ENCODE measurements around the gene GLUL.

- no peak for TF ChIP-seq PATZ1 (tag by site-specific recombination; IDR thresholded peaks at IDR 0.05)
- no peak for TF ChIP-seq ZNF302 (tag by site-specific recombination; IDR thresholded peaks at IDR 0.05; ENCODE audit: low read depth)
- TF ChIP-seq HOXC10 (CRISPR knock-in tag; IDR thresholded peaks at IDR 0.05): no peak
- TF ChIP-seq ZNF560 (tag by site-specific recombination; IDR thresholded peaks at IDR 0.05; ENCODE audit: borderline replicate concordance): no peak
- TF ChIP-seq, protein P1, sequence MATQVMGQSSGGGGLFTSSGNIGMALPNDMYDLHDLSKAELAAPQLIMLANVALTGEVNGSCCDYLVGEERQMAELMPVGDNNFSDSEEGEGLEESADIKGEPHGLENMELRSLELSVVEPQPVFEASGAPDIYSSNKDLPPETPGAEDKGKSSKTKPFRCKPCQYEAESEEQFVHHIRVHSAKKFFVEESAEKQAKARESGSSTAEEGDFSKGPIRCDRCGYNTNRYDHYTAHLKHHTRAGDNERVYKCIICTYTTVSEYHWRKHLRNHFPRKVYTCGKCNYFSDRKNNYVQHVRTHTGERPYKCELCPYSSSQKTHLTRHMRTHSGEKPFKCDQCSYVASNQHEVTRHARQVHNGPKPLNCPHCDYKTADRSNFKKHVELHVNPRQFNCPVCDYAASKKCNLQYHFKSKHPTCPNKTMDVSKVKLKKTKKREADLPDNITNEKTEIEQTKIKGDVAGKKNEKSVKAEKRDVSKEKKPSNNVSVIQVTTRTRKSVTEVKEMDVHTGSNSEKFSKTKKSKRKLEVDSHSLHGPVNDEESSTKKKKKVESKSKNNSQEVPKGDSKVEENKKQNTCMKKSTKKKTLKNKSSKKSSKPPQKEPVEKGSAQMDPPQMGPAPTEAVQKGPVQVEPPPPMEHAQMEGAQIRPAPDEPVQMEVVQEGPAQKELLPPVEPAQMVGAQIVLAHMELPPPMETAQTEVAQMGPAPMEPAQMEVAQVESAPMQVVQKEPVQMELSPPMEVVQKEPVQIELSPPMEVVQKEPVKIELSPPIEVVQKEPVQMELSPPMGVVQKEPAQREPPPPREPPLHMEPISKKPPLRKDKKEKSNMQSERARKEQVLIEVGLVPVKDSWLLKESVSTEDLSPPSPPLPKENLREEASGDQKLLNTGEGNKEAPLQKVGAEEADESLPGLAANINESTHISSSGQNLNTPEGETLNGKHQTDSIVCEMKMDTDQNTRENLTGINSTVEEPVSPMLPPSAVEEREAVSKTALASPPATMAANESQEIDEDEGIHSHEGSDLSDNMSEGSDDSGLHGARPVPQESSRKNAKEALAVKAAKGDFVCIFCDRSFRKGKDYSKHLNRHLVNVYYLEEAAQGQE (tag by site-specific recombination; IDR thresholded peaks at IDR 0.05): no peak
- TF ChIP-seq, protein P2, sequence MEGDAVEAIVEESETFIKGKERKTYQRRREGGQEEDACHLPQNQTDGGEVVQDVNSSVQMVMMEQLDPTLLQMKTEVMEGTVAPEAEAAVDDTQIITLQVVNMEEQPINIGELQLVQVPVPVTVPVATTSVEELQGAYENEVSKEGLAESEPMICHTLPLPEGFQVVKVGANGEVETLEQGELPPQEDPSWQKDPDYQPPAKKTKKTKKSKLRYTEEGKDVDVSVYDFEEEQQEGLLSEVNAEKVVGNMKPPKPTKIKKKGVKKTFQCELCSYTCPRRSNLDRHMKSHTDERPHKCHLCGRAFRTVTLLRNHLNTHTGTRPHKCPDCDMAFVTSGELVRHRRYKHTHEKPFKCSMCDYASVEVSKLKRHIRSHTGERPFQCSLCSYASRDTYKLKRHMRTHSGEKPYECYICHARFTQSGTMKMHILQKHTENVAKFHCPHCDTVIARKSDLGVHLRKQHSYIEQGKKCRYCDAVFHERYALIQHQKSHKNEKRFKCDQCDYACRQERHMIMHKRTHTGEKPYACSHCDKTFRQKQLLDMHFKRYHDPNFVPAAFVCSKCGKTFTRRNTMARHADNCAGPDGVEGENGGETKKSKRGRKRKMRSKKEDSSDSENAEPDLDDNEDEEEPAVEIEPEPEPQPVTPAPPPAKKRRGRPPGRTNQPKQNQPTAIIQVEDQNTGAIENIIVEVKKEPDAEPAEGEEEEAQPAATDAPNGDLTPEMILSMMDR (tag by site-specific recombination; IDR thresholded peaks at IDR 0.05): no peak
- TF ChIP-seq ZNF274 (IDR thresholded peaks at IDR 0.05; ENCODE audit: low read length): no peak
- no peak for TF ChIP-seq ZNF274 (tag by site-specific recombination; IDR thresholded peaks at IDR 0.05; ENCODE audit: borderline replicate concordance)
- TF ChIP-seq ZNF561 (tag by site-specific recombination; IDR thresholded peaks at IDR 0.05; ENCODE audit: borderline replicate concordance): no peak
Observed at GRCh38 chr1:182428043-182428442, 36.5 kb upstream of the GLUL start.

Measured in HEK293 (cell line).